HepG2 (cell line): ENCODE measurements around the gene EPS8. TPM values are rescaled to one million over a fixed set of nuclear protein-coding genes. Genes with fewer than 3 reads are reported as not detected.

Source experiments
- ATAC-seq: fragments of 200-7000 bp; cut with Tn5 transposase; 3 replicates; pipeline ENCODE4 v1.9.1; 2020; ENCODE audit warnings: mild to moderate bottlenecking, moderate library complexity
- BruUV-seq: library from RNA; stranded (reverse); fragments of 400-500 nt; replicated peaks from 2 replicates; lab custom pipeline; 2021; lab: Mats Ljungman, UMichigan
- CTCF ChIA-PET: fragments of 300-600 bp; formaldehyde crosslinking; extraction: SDS; loops from one replicate; lab custom pipeline; 2021; ENCODE audit warnings: low total read pairs, inconsistent platforms, low intra/inter-chr PET ratio; lab: Yijun Ruan, JAX
- POLR2A ChIA-PET: fragments of 350-600 bp; sonication (Branson Sonifier 250); formaldehyde crosslinking; loops from one replicate; lab custom pipeline; 2020; ENCODE audit warnings: antibody characterized with exemption, inconsistent platforms; lab: Yijun Ruan, JAX
- DNase-seq: peaks from one replicate; pipeline ENCODE4 v3.0.0-alpha.2; 2015; ENCODE audit warnings: low spot score
- FAIRE-seq: peaks from 3 replicates; lab custom pipeline; 2011; peaks lifted over from hg19 to GRCh38; lab: Jason Lieb, UNC
- H2AFZ ChIP-seq: one replicate; pipeline ENCODE4 v1.6.1; 2011; ENCODE audit warnings: low read length, inconsistent platforms
- H3K27ac ChIP-seq: fragments of 300-600 bp; 3 replicates; pipeline ENCODE4 v1.8.0; 2011; ENCODE audit warnings: mixed run types, mild to moderate bottlenecking, mixed read lengths, low read length, inconsistent platforms; ENCODE audit not compliant: insufficient read depth; ENCODE audit errors: extremely low read length
- H3K27me3 ChIP-seq, 2 experiments: fragments of 200-600 bp in 1 of 2; 2 replicates in 1 of 2; 3 replicates in 1 of 2; pipeline versions ENCODE4 v1.6.0 to v1.8.0; 2011; ENCODE audit warnings: low read length in 2 of 2, mild to moderate bottlenecking in 2 of 2, moderate library complexity in 2 of 2, inconsistent platforms in 1 of 2; ENCODE audit not compliant: insufficient read depth in 2 of 2, control insufficient read depth in 1 of 2
- H3K36me3 ChIP-seq, 2 experiments: fragments of 200-600 bp in 1 of 2; replicated peaks in 1 of 2; 2 replicates in 1 of 2; 3 replicates in 1 of 2; pipeline versions ENCODE4 v1.5.1 to v1.8.0; 2011; ENCODE audit warnings: low read length in 2 of 2, inconsistent platforms in 1 of 2; ENCODE audit not compliant: insufficient read depth in 2 of 2, control insufficient read depth in 1 of 2
- H3K4me1 ChIP-seq: 2 replicates; pipeline ENCODE4 v1.5.1; 2012; ENCODE audit warnings: low read length, inconsistent platforms; ENCODE audit not compliant: insufficient read depth
- H3K4me2 ChIP-seq: 2 replicates; pipeline ENCODE4 v1.6.0; 2011; ENCODE audit warnings: low read depth, low read length, inconsistent platforms
- H3K4me3 ChIP-seq, 3 experiments: fragments of 200-600 bp in 1 of 3; sonication (generic), shearing (Covaris generic) in 1 of 3; replicated peaks in 1 of 3; 2 replicates each; pipeline ENCODE4 v1.5.1; 2011 to 2016; ENCODE audit warnings: low read length in 3 of 3, inconsistent platforms in 2 of 3, low read depth in 2 of 3, mild to moderate bottlenecking in 2 of 3, control low read depth in 1 of 3, mixed read lengths in 1 of 3; ENCODE audit not compliant: insufficient read depth in 1 of 3
- H3K79me2 ChIP-seq: one replicate; pipeline ENCODE4 v1.6.1; 2011; ENCODE audit warnings: low read length, inconsistent platforms; ENCODE audit not compliant: insufficient read depth
- H3K9ac ChIP-seq: 2 replicates; pipeline ENCODE4 v1.6.0; 2011; ENCODE audit warnings: mild to moderate bottlenecking, low read depth, low read length, inconsistent platforms; ENCODE audit not compliant: insufficient read depth
- H3K9me3 ChIP-seq: 2 replicates; pipeline ENCODE4 v1.5.1; 2012; ENCODE audit warnings: mild to moderate bottlenecking, low read length
- H4K20me1 ChIP-seq: 2 replicates; pipeline ENCODE4 v1.6.0; 2011; ENCODE audit warnings: inconsistent platforms, mild to moderate bottlenecking, low read length, moderate library complexity; ENCODE audit not compliant: insufficient read depth
- ASH2L ChIP-seq: fragments of 300-600, 200-600 bp; sonication (generic); IDR thresholded peaks from 2 replicates; pipeline ENCODE4 v1.7.0; 2017; ENCODE audit warnings: low read depth, mild to moderate bottlenecking, moderate library complexity, mixed read lengths, low read length; ENCODE audit not compliant: insufficient read length
- CREM ChIP-seq, 2 experiments: sonication (generic) in 1 of 2; formaldehyde crosslinking in 1 of 2; IDR thresholded peaks; 2 replicates each; pipeline versions ENCODE4 v1.4.0 to v1.6.1; 2016 to 2020; ENCODE audit warnings: antibody characterized with exemption in 1 of 2, mild to moderate bottlenecking in 1 of 2, missing genetic modification reagents in 1 of 2
- GLMP ChIP-seq: sonication (generic); formaldehyde crosslinking; IDR thresholded peaks from 2 replicates; pipeline ENCODE4 v1.9.0; 2021; ENCODE audit warnings: missing genetic modification reagents, mild to moderate bottlenecking, borderline replicate concordance
- IRX3 ChIP-seq: sonication (generic); formaldehyde crosslinking; IDR thresholded peaks from 2 replicates; pipeline ENCODE4 v1.8.1; 2023; ENCODE audit warnings: mild to moderate bottlenecking, low read depth, missing genetic modification reagents, borderline replicate concordance
- POGZ ChIP-seq: sonication (generic); formaldehyde crosslinking; IDR thresholded peaks from 2 replicates; pipeline ENCODE4 v1.4.0; 2020; ENCODE audit warnings: mild to moderate bottlenecking, missing genetic modification reagents
- POLR2AphosphoS2 ChIP-seq: IDR thresholded peaks from 2 replicates; pipeline ENCODE4 v1.6.1; 2011; ENCODE audit warnings: low read depth, low read length, improper control_type of control experiment
- SKI ChIP-seq: fragments of 450-650 bp; IDR thresholded peaks from one replicate; pipeline ENCODE4 v1.6.1; 2018; ENCODE audit warnings: mild to moderate bottlenecking; ENCODE audit not compliant: partially characterized antibody
- YEATS4 ChIP-seq: sonication (generic); formaldehyde crosslinking; IDR thresholded peaks from 2 replicates; pipeline ENCODE4 v1.4.0; 2020; ENCODE audit warnings: missing genetic modification reagents, borderline replicate concordance
- ZFP37 ChIP-seq: sonication (generic); formaldehyde crosslinking; IDR thresholded peaks from 2 replicates; pipeline ENCODE4 v1.4.0; 2020; ENCODE audit warnings: missing genetic modification reagents, borderline replicate concordance
- ZGPAT ChIP-seq: IDR thresholded peaks from 2 replicates; pipeline ENCODE4 v1.6.1; 2016; ENCODE audit warnings: mild to moderate bottlenecking
- WGBS: methylation state at CpG from one replicate; pipeline ENCODE4 v1.1.6; 2017; ENCODE audit warnings: low lambda C conversion rate; 5-methylcytosine and 5-hydroxymethylcytosine counted together
- in situ Hi-C: cut with HindIII; loops from 2 replicates; pipeline ENCODE4 v1.10.0; 2017; ENCODE audit warnings: low pct_unique_long_range_greater_than_20kb; ENCODE audit not compliant: extremely low pct_ligation_motif_present
- intact Hi-C: fragments of 100-400 bp; cut with micrococcal nuclease; formaldehyde crosslinking; loops from one replicate; pipeline ENCODE4 v1.10.0; 2022; ENCODE audit not compliant: unreplicated experiment
- polyA plus RNA-seq, 8 experiments: library from polyadenylated mRNA; depleted of rRNA in 3 of 8; stranded (reverse) in 7 of 8; unstranded in 1 of 8; fragments of >200 nt; fragmentation: Illumina TruSeq in 4 of 8; extraction: Trizol in 4 of 8; gene quantifications; 2 replicates each; pipeline versions ENCODE4 v1.2.1 to v1.2.3, GENCODE V29; 2011 to 2016; ENCODE audit warnings: low read depth in 4 of 8, missing spikeins in 1 of 8, mixed read lengths in 1 of 8; ENCODE audit not compliant: insufficient read depth in 1 of 8
- total RNA-seq, 5 experiments: library from RNA; depleted of rRNA; stranded (reverse); fragments of >200 nt; fragmentation: Illumina TruSeq; extraction: Trizol; gene quantifications; 2 replicates each; pipeline ENCODE4 v1.2.3, GENCODE V29; 2016; ENCODE audit warnings: low read depth in 1 of 5

Gene EPS8
- total and polyA plus RNA-seq, 2 of the 13 experiments (the other 11 are each of a cell fraction or from before 2014, with no cell fraction given), result 37.1 to 43.4 TPM

GRCh38 chr12:15634010-15634683 lies 155.0 kb downstream of the EPS8 start:
- H2AFZ ChIP-seq, result no peak overlapping the region
- H3K9me3 ChIP-seq, result no peaks in the 10 kb centered on the region
- intact Hi-C loops (no loop called here), in situ Hi-C loops (no loop called here)
- no peak overlapping the region for H3K4me2 ChIP-seq
- H3K4me3 ChIP-seq, result no peak overlapping the region
- no peak overlapping the region for H3K9ac ChIP-seq
- no peaks in the 10 kb centered on the region for H3K27me3 ChIP-seq
- ChIA-PET POLR2A (no interaction called here), CTCF (no interaction called here)
- no peaks in the 10 kb centered on the region for H3K79me2 ChIP-seq
- DNase-seq (no peak), FAIRE-seq (peak; percentile 73), ATAC-seq (no peak)
- no peak overlapping the region for H3K27ac ChIP-seq
- no TSS peak for BruUV-seq
- H4K20me1 ChIP-seq, result no peaks in the 10 kb centered on the region
- H3K36me3 ChIP-seq, result peaks cover 1 to 18% of the 10 kb centered on the region in 2 experiments; a peak in 4 of 5 replicates
- TF ChIP-seq POGZ (CRISPR knock-in tag), result 0 out of 2 replicates have a peak, but pooled peaks have one; percentile 14
- TF ChIP-seq YEATS4, result no peak
- no peak for TF ChIP-seq ZGPAT (CRISPR knock-in tag)
- no peak for TF ChIP-seq ASH2L
- H3K4me1 ChIP-seq, result peaks cover 36% of the 10 kb centered on the region
- 63% methylated on average over 4 of the region's 4 CpGs for WGBS

GRCh38 chr12:15633201-15633600 lies 156.0 kb downstream of the EPS8 start:
- H3K9me3 ChIP-seq, result no peaks in the 10 kb centered on the region
- no peak overlapping the region for H2AFZ ChIP-seq
- H3K36me3 ChIP-seq, result peaks cover 1 to 18% of the 10 kb centered on the region in 2 experiments; a peak in 4 of 5 replicates
- peaks cover 43% of the 10 kb centered on the region for H3K4me1 ChIP-seq
- H3K79me2 ChIP-seq, result no peaks in the 10 kb centered on the region
- DNase-seq, result no peak
- WGBS, result 100% methylated on average over 1 of the region's 1 CpG
- no peak for ATAC-seq
- no peak overlapping the region for H3K4me3 ChIP-seq
- intact Hi-C loops (no loop called here), in situ Hi-C loops (no loop called here)
- H4K20me1 ChIP-seq, result no peaks in the 10 kb centered on the region
- POLR2A ChIA-PET, result no interaction called here
- H3K9ac ChIP-seq, result no peak overlapping the region
- CTCF ChIA-PET, result no interaction called here
- no TSS peak for BruUV-seq
- no peak for FAIRE-seq
- H3K4me2 ChIP-seq, result no peak overlapping the region
- H3K27me3 ChIP-seq, result no peaks in the 10 kb centered on the region
- no peak overlapping the region for H3K27ac ChIP-seq
- TF ChIP-seq IRX3 (CRISPR knock-in tag) (no peak), SKI (no peak), ZFP37 (CRISPR knock-in tag) (no peak), CREM (IDR thresholded peaks at IDR 0.05) (no peak), CREM (CRISPR knock-in tag; IDR thresholded peaks at IDR 0.05) (no peak), GLMP (no peak), POLR2AphosphoS2 (no peak)
